Measurements from ENCODE around the gene SV2A. TPM values are rescaled to one million over a fixed set of nuclear protein-coding genes. Genes with fewer than 3 reads are reported as not detected.

Gene SV2A
- total and polyA plus RNA-seq, 7 donors, result 0.60 to 6.9 (median 4.1) TPM; not detected in 1

- no peak overlapping the region for H3K27ac ChIP-seq
- no peak for DNase-seq
Observed at GRCh38 chr1:149915429-149916192, 2.0 kb downstream of the SV2A start.

GRCh38 chr1:149914545-149914944 is 3.1 kb downstream of the SV2A start:
- Histone ChIP-seq H3K9me3 (no peaks in the 10 kb centered on the region), H3K27me3 (no peaks in the 10 kb centered on the region), H3K27ac (no peak overlapping the region), H3K4me1 (peaks cover 0 to 19% (median 16%) of the 10 kb centered on the region in 4 donors), H3K36me3 (peaks cover 0 to 4% (median 0%) of the 10 kb centered on the region in 4 donors), H3K4me3 (no peak overlapping the region)
- no peak for DNase-seq
- WGBS, 2 donors, result 85 to 93% methylated on average over 1 of the region's 1 CpG
- TF ChIP-seq POLR2A (IDR thresholded peaks at IDR 0.05), result no peak
- TF ChIP-seq EP300 (IDR thresholded peaks at IDR 0.05), result no peak
- TF ChIP-seq POLR2AphosphoS5 (IDR thresholded peaks at IDR 0.05), result no peak
- TF ChIP-seq CTCF (IDR thresholded peaks at IDR 0.05), result no peak
- intact Hi-C loops (cut with DNase I), result no loop called here

More at GRCh38 chr1:149915429-149916192, 2.0 kb downstream of the SV2A start:
- H3K9me3 ChIP-seq, result no peaks in the 10 kb centered on the region
- no peak overlapping the region for H3K4me3 ChIP-seq
- no peak for TF ChIP-seq POLR2A (IDR thresholded peaks at IDR 0.05)
- TF ChIP-seq CTCF (IDR thresholded peaks at IDR 0.05), result no peak
- TF ChIP-seq EP300 (IDR thresholded peaks at IDR 0.05), result no peak
- TF ChIP-seq POLR2AphosphoS5 (IDR thresholded peaks at IDR 0.05), result no peak
- H3K27me3 ChIP-seq, result no peaks in the 10 kb centered on the region
- 81 to 86% methylated on average over 11 of the region's 11 CpGs for WGBS, 2 donors
- intact Hi-C loops (cut with DNase I), result no loop called here
- H3K36me3 ChIP-seq, result peaks cover 0 to 4% (median 0%) of the 10 kb centered on the region in 4 donors
- peaks cover 0 to 19% (median 16%) of the 10 kb centered on the region in 4 donors for H3K4me1 ChIP-seq

DNA sequence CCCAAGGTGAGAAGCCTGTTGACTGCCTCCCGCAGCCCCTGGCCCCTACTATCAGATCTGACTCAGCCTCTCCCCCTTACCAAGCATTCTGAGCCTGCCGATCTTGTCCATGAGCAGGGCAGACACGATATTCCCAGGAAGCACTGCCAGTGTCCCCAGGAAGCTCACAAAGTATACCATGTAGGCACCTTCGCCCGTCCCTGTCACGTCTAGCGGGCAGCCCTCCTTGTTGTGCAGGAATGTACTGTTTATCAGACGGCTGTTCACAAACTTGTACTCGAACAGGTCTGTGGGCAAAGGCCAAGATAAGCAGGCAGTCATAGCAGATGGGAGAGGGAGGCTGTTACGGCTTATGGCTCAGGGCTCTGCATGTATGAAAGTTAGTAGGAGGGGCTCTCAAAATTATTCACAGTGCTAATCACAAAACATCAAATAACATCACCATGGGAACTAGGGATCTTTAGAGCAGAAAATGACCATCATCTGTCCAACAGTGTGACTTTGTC is 11.0 kb downstream of the SV2A start:
- peaks cover 0 to 24% (median 0%) of the 10 kb centered on the region in 4 donors for H3K36me3 ChIP-seq
- H3K9me3 ChIP-seq, result no peaks in the 10 kb centered on the region
- H3K27me3 ChIP-seq, result no peaks in the 10 kb centered on the region
- H3K4me3 ChIP-seq, result no peak overlapping the region
- no peaks in the 10 kb centered on the region for H3K4me1 ChIP-seq
- TF ChIP-seq CTCF (IDR thresholded peaks at IDR 0.05) (no peak), POLR2AphosphoS5 (IDR thresholded peaks at IDR 0.05) (no peak), EP300 (IDR thresholded peaks at IDR 0.05) (no peak), POLR2A (IDR thresholded peaks at IDR 0.05) (no peak)
- DNase-seq, result peak; percentile 28
- intact Hi-C loops (cut with DNase I), result no loop called here
- no peak overlapping the region for H3K27ac ChIP-seq
- WGBS, 2 donors, result 62 to 85% methylated on average over 10 of the region's 10 CpGs

GRCh38 chr1:149903836-149904491 is 13.7 kb downstream of the SV2A start:
- Histone ChIP-seq H3K27me3 (no peaks in the 10 kb centered on the region), H3K9me3 (no peaks in the 10 kb centered on the region), H3K36me3 (peaks cover 0 to 19% (median 0%) of the 10 kb centered on the region in 4 donors), H3K4me1 (peaks cover 0 to 15% (median 9%) of the 10 kb centered on the region in 4 donors), H3K27ac (no peak overlapping the region), H3K4me3 (no peak overlapping the region)
- no peak for TF ChIP-seq CTCF (IDR thresholded peaks at IDR 0.05)
- TF ChIP-seq POLR2AphosphoS5 (IDR thresholded peaks at IDR 0.05), result no peak
- no peak for TF ChIP-seq EP300 (IDR thresholded peaks at IDR 0.05)
- no peak for TF ChIP-seq POLR2A (IDR thresholded peaks at IDR 0.05)
- intact Hi-C loops (cut with DNase I), result no loop called here
- WGBS, 2 donors, result 81 to 82% methylated on average over 5 of the region's 5 CpGs
- DNase-seq, result no peak
